DND-41 (cell line): ENCODE data around the gene GATM.

Experiments used
- ATAC-seq: fragments of 200-7000 bp; cut with Tn5 transposase; 3 replicates; pipeline ENCODE4 v1.9.1; 2021; ENCODE audit warnings: low read depth; ENCODE audit not compliant: insufficient read depth
- DNase-seq: peaks from one replicate; pipeline ENCODE4 v3.0.0-alpha.2; 2020
- H2AFZ ChIP-seq: 2 replicates; pipeline ENCODE4 v1.6.0; 2012; ENCODE audit warnings: low read depth, low read length
- H3K27ac ChIP-seq: 2 replicates; pipeline ENCODE4 v1.5.1; 2012; ENCODE audit warnings: low read length, inconsistent platforms
- H3K27me3 ChIP-seq: fragments of 200-600 bp; sonication (generic); 2 replicates; pipeline ENCODE4 v1.6.0; 2012; ENCODE audit warnings: low read length, mild to moderate bottlenecking, inconsistent platforms; ENCODE audit not compliant: insufficient read depth, poor library complexity
- H3K36me3 ChIP-seq: 2 replicates; pipeline ENCODE4 v1.5.1; 2012; ENCODE audit warnings: low read length, inconsistent platforms; ENCODE audit not compliant: insufficient read depth
- H3K4me1 ChIP-seq: 2 replicates; pipeline ENCODE4 v1.5.1; 2012; ENCODE audit warnings: mild to moderate bottlenecking, low read length; ENCODE audit not compliant: insufficient read depth
- H3K4me2 ChIP-seq: 2 replicates; pipeline ENCODE4 v1.6.0; 2012; ENCODE audit warnings: mild to moderate bottlenecking, moderate library complexity, low read length, inconsistent platforms; ENCODE audit not compliant: insufficient read depth
- H3K4me3 ChIP-seq, 2 experiments: fragments of 200-600 bp in 1 of 2; shearing (Covaris generic) in 1 of 2; 2 replicates each; pipeline ENCODE4 v1.5.1; 2012 to 2016; ENCODE audit warnings: inconsistent platforms in 2 of 2, low read length in 2 of 2, mild to moderate bottlenecking in 2 of 2, low read depth in 1 of 2, moderate library complexity in 1 of 2
- H3K79me2 ChIP-seq: 2 replicates; pipeline ENCODE4 v1.6.0; 2012; ENCODE audit warnings: low read length, inconsistent platforms; ENCODE audit not compliant: insufficient read depth
- H3K9ac ChIP-seq: 2 replicates; pipeline ENCODE4 v1.6.0; 2012; ENCODE audit warnings: low read depth, mild to moderate bottlenecking, inconsistent platforms, low read length, moderate library complexity
- H3K9me3 ChIP-seq: 2 replicates; pipeline ENCODE4 v1.5.1; 2012; ENCODE audit warnings: low read length, moderate library complexity, mild to moderate bottlenecking, inconsistent platforms; ENCODE audit not compliant: insufficient read depth, severe bottlenecking
- H4K20me1 ChIP-seq: 2 replicates; pipeline ENCODE4 v1.6.0; 2012; ENCODE audit warnings: low read length; ENCODE audit not compliant: insufficient read depth
- EZH2 ChIP-seq: IDR thresholded peaks from 3 replicates; pipeline ENCODE4 v1.6.1; 2012; ENCODE audit warnings: borderline replicate concordance, low read depth, mild to moderate bottlenecking, moderate library complexity, low read length, inconsistent platforms; ENCODE audit not compliant: severe bottlenecking
- TF ChIP-seq, protein P1 (sequence below): IDR thresholded peaks from 2 replicates; pipeline ENCODE4 v1.5.1; 2012; ENCODE audit warnings: borderline replicate concordance, low read length, moderate library complexity, mild to moderate bottlenecking; ENCODE audit not compliant: poor library complexity, severe bottlenecking; ENCODE audit errors: extremely low read depth

GATM gene

DNA sequence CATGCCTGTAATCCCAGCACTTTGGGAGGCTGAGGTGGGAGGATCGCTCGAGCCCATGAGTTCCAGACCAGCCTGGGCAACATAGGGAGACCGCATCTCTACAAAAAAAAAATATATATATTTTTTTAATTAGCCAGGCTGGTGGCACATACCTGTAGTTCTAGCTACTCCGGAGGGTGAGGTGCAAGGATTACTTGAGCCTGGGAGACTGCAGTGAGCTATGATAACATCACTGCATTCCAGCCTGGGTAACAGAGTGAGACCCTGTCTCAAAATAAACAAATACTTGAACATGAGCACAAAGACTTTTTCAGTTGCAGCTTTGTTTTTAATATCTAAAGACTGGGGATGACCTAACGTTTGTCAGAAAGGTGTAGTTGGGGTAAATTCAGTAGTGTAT, 31.3 kb upstream of the GATM start:
- H3K4me3 ChIP-seq: no peak overlapping the region

DNA sequence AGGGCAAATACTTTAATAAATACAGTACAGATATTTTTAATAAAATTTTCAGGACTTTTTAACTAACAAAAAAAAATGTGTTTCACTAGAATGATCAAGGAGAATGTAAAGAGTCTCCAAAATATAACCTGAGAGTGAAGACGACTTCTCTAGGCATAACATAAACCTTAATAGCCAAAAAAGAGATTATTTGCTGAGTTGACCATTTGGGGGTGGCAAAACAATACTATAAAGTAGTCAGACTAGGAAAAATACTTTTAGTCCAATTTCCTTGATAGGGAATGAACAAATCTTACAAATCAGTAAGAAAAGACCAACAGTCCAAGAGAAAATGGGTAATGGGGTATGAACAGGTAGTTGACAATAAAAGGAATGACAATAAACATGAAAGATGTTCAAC, 29.4 kb upstream of the GATM start:
- Histone ChIP-seq H3K4me3 (no peak overlapping the region), H3K4me1 (peaks cover 31% of the 10 kb centered on the region), H3K9ac (no peak overlapping the region), H4K20me1 (peaks cover 13% of the 10 kb centered on the region), H3K27me3 (no peaks in the 10 kb centered on the region), H3K9me3 (no peaks in the 10 kb centered on the region), H3K36me3 (peaks cover 67% of the 10 kb centered on the region), H3K4me2 (no peak overlapping the region), H3K79me2 (peaks cover 34% of the 10 kb centered on the region), H3K27ac (no peak overlapping the region), H2AFZ (no peak overlapping the region)
- TF ChIP-seq, protein P1, sequence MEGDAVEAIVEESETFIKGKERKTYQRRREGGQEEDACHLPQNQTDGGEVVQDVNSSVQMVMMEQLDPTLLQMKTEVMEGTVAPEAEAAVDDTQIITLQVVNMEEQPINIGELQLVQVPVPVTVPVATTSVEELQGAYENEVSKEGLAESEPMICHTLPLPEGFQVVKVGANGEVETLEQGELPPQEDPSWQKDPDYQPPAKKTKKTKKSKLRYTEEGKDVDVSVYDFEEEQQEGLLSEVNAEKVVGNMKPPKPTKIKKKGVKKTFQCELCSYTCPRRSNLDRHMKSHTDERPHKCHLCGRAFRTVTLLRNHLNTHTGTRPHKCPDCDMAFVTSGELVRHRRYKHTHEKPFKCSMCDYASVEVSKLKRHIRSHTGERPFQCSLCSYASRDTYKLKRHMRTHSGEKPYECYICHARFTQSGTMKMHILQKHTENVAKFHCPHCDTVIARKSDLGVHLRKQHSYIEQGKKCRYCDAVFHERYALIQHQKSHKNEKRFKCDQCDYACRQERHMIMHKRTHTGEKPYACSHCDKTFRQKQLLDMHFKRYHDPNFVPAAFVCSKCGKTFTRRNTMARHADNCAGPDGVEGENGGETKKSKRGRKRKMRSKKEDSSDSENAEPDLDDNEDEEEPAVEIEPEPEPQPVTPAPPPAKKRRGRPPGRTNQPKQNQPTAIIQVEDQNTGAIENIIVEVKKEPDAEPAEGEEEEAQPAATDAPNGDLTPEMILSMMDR: no peak
- TF ChIP-seq EZH2: no peak
- DNase-seq (no peak), ATAC-seq (no peak)

More for the DNA sequence above, 31.3 kb upstream of the GATM start:
- ATAC-seq: no peak
- no peak overlapping the region for H3K9ac ChIP-seq
- H2AFZ ChIP-seq: no peak overlapping the region
- peaks cover 16% of the 10 kb centered on the region; the same call in 1 of the 2 replicates for H3K79me2 ChIP-seq
- TF ChIP-seq EZH2: no peak
- TF ChIP-seq, protein P1: no peak
- no peak overlapping the region for H3K4me2 ChIP-seq
- H3K27ac ChIP-seq: no peak overlapping the region
- DNase-seq: no peak
- H3K9me3 ChIP-seq: no peaks in the 10 kb centered on the region
- H3K27me3 ChIP-seq: no peaks in the 10 kb centered on the region
- H3K4me1 ChIP-seq: peaks cover 36% of the 10 kb centered on the region
- peaks cover 4% of the 10 kb centered on the region; the same call in 1 of the 2 replicates for H4K20me1 ChIP-seq
- H3K36me3 ChIP-seq: peaks cover 83% of the 10 kb centered on the region

DNA sequence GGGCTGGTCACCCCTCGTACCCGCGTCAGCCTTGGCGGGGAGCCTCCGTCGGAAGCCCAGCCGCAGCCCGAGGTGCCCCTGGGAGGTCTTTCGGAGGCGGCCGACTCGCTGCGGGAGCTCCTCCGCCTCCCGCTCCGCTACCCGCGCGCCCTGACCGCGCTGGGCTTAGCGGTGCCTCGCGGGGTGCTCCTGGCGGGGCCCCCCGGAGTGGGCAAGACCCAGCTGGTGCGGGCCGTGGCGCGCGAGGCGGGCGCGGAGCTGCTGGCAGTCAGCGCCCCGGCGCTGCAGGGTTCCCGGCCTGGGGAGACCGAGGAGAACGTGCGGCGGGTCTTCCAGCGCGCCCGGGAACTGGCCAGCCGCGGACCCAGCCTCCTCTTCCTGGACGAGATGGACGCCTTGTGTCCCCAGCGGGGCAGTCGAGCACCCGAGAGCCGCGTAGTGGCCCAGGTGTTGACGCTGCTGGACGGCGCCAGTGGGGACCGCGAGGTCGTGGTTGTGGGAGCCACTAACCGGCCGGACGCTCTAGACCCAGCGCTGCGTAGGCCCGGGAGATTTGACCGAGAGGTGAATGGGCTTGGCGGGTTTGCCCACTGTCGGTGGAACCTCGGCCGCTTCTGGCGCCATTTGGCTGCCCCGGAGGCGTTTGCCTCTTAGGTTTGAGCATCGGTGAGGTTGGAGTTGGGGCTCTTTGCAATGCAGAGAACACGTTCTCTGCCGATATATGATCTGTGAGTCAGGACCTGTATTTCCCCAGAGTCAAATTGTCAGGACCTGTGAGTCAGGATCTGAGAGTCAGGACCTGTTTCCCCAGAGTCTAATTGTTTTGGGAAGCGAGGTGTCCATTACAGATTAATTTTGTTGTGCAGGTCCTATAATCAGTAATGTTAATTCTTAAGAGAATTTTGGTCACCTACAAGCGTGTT, 24.9 kb upstream of the GATM start:
- TF ChIP-seq, protein P1: no peak
- no peak for TF ChIP-seq EZH2
- Histone ChIP-seq H3K9me3 (no peaks in the 10 kb centered on the region), H3K27me3 (no peaks in the 10 kb centered on the region), H3K4me3 (peak overlapping the region; percentile 52 to 72), H2AFZ (peak overlapping the region; percentile 78), H3K9ac (peak overlapping the region; percentile 85), H3K79me2 (peaks cover 38% of the 10 kb centered on the region), H3K4me2 (peak overlapping the region; percentile 63), H4K20me1 (peaks cover 9% of the 10 kb centered on the region), H3K4me1 (peaks cover 35% of the 10 kb centered on the region), H3K27ac (peak overlapping the region; percentile 59), H3K36me3 (peaks cover 27% of the 10 kb centered on the region)
- ATAC-seq (peak; percentile 13), DNase-seq (peak; percentile 20)
